Caco-2 (cell line): ENCODE measurements around the gene CCNL2. TPM values are rescaled to one million over a fixed set of nuclear protein-coding genes. Genes with fewer than 3 reads are reported as not detected.
"Not testable (repeated sequence)": the region's sequence is repeated elsewhere in the genome, so short reads cannot be mapped to it uniquely, and the experiment has no call there.

Experiments used
- BruUV-seq: library from RNA; stranded (reverse); fragments of 400-500 nt; replicated peaks from 2 replicates; lab custom pipeline; 2021; lab: Mats Ljungman, UMichigan
- CTCF ChIA-PET: fragments of 300-600 bp; sonication (Branson Sonifier 250); formaldehyde crosslinking; loops from one replicate; lab custom pipeline; 2022; ENCODE audit warnings: antibody characterized with exemption; lab: Charles Lee
- POLR2A ChIA-PET: fragments of 300-600 bp; sonication (Branson Sonifier 250); formaldehyde crosslinking; loops from one replicate; lab custom pipeline; 2022; ENCODE audit warnings: antibody characterized with exemption; lab: Charles Lee
- DNase-seq, 2 experiments: peaks; one replicate each; pipeline versions ENCODE4 v3.0.0 to v3.0.0-alpha.2; 2020 to 2022
- H3K27me3 ChIP-seq: replicated peaks from 2 replicates; pipeline ENCODE4 v1.6.0; 2011; ENCODE audit warnings: low read length; ENCODE audit not compliant: control insufficient read depth, insufficient read depth
- H3K36me3 ChIP-seq: 2 replicates; pipeline ENCODE4 v1.5.1; 2011; ENCODE audit warnings: low read length; ENCODE audit not compliant: control insufficient read depth, insufficient read depth
- H3K4me1 ChIP-seq: fragments of 250-450 bp; sonication (Bioruptor Pico); 2 replicates; pipeline ENCODE4 v1.5.1; 2020; ENCODE audit warnings: mild to moderate bottlenecking
- H3K4me3 ChIP-seq: 2 replicates; pipeline ENCODE4 v1.5.1; 2011; ENCODE audit warnings: low read depth, mild to moderate bottlenecking, control low read depth, low read length
- H3K9me3 ChIP-seq: fragments of 250-450 bp; sonication (Bioruptor Pico); 2 replicates; pipeline ENCODE4 v1.5.1; 2020; ENCODE audit warnings: mild to moderate bottlenecking, moderate library complexity
- H3K27ac Mint-ChIP-seq: one replicate; pipeline ENCODE4 v1.8.0; 2022; ENCODE audit warnings: mixed read lengths; ENCODE audit not compliant: unreplicated experiment
- H3K27me3 Mint-ChIP-seq: one replicate; pipeline ENCODE4 v1.8.0; 2022; ENCODE audit warnings: mixed read lengths; ENCODE audit not compliant: insufficient read depth, unreplicated experiment
- H3K36me3 Mint-ChIP-seq: one replicate; pipeline ENCODE4 v1.8.0; 2022; ENCODE audit warnings: mild to moderate bottlenecking, mixed read lengths; ENCODE audit not compliant: insufficient read depth, unreplicated experiment
- H3K4me1 Mint-ChIP-seq: one replicate; pipeline ENCODE4 v1.8.0; 2022; ENCODE audit warnings: low read depth, mixed read lengths; ENCODE audit not compliant: unreplicated experiment
- H3K4me3 Mint-ChIP-seq: one replicate; pipeline ENCODE4 v1.8.0; 2022; ENCODE audit warnings: mild to moderate bottlenecking, moderate library complexity, mixed read lengths; ENCODE audit not compliant: unreplicated experiment
- H3K9me3 Mint-ChIP-seq: one replicate; pipeline ENCODE4 v1.8.0; 2022; ENCODE audit warnings: mixed read lengths; ENCODE audit not compliant: unreplicated experiment
- intact Hi-C: fragments of 100-400 bp; cut with micrococcal nuclease; formaldehyde crosslinking; loops from one replicate; pipeline ENCODE4 v1.10.0; 2022; ENCODE audit not compliant: unreplicated experiment
- total RNA-seq: library from RNA; stranded (reverse); gene quantifications from 2 replicates; pipeline ENCODE4 v1.2.3, GENCODE V29; 2022
- TF ChIP-seq, protein P1 (sequence below), 2 experiments: fragments of 200-600 bp in 1 of 2; IDR thresholded peaks; 1 replicate in 1 of 2; 2 replicates in 1 of 2; pipeline versions ENCODE4 v1.5.1 to v1.8.0; 2011 to 2022; ENCODE audit warnings: antibody characterized with exemption in 1 of 2, control low read depth in 1 of 2, inconsistent platforms in 1 of 2, low read depth in 1 of 2, low read length in 1 of 2, mild to moderate bottlenecking in 1 of 2, moderate library complexity in 1 of 2; ENCODE audit not compliant: insufficient read depth in 1 of 2, severe bottlenecking in 1 of 2, unreplicated experiment in 1 of 2

CCNL2 gene
- total RNA-seq, 1 experiment from 2014 or later, result 147 TPM

DNA sequence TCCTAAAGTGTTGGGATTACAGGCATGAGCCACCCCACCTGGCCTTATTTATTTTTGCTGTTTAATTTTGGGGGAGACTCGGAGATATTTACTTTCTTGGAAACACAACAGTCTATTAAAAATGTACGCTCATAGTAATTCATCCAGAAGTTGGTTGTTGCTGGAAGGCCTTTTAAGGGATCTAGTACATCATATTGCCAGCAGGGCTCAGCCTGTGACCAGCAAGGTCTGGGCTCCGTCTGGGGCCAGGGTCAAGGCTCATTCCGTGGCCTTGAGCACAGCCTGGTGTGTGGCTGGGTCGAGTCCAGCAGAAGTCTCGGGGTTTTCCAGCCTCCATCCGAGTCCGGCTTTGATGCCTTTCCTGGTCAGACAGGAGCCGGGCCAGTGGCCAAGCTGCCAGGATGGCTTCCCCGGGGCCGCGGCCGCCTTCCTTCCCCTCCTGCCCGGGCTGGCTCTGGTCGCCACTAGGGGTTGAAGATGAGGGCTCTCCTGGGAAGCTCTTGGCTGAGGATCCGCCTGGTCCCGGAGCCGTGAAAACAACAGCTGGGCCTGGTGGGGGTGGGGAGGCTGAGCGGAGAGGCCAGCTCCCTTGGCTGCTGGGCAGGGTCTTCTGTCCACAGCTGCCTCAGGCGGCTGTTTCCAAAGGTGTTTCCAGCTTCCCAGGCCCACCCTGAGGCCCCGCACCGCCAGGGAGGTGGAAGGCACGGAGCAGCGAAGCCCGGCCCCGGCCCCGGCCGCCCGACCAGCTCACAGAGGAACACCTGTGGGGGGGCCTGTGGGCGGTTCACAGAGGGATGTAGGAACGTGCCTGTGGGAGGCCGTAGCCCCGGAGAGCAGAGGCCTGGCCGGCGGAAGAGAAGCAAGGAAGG lies 31.2 kb upstream of the CCNL2 start:
- POLR2A ChIA-PET, result interaction anchor here (0.6 to 0.7 kb wide), 3 partner anchors 14 to 31 kb away, joined by 4 to 6 read pairs (median 4); partner anchors contain the start of gene CCNL2

DNA sequence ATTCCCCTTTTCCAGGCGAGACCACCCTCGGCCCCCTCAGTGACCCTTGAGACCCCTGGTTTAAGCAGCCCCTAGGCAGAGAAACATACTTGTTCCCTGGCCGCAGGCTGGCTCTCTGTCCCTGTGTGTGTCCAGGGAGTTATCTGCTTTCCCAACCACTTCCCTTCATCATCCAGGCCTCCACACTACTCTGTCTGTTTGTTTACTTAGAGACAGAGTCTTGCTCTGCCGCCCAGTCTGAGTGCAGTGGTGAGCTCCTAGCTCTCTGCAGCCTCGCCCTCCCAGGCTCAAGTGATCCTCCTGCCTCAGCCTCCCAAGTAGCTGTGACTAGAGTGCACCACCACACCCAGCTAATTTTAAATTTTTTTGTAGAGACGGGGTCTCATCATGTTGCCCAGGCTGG lies 30.5 kb upstream of the CCNL2 start:
- ChIA-PET POLR2A (no interaction called here), CTCF (no interaction called here)
- H3K27me3 ChIP-seq, result no peaks in the 10 kb centered on the region
- intact Hi-C loops, result loop anchor here (5.0 kb wide), 1 partner anchor 32 kb away; the partner anchor contains the start of gene CCNL2
- Mint-ChIP-seq H3K36me3 (peaks cover 2% of the 10 kb centered on the region), H3K4me1 (peaks cover 5% of the 10 kb centered on the region), H3K4me3 (no peak overlapping the region), H3K9me3 (no peaks in the 10 kb centered on the region), H3K27ac (peak overlapping the region; percentile 59), H3K27me3 (no peaks in the 10 kb centered on the region)
- BruUV-seq, result no TSS peak
- no peak for DNase-seq
- TF ChIP-seq, protein P1, sequence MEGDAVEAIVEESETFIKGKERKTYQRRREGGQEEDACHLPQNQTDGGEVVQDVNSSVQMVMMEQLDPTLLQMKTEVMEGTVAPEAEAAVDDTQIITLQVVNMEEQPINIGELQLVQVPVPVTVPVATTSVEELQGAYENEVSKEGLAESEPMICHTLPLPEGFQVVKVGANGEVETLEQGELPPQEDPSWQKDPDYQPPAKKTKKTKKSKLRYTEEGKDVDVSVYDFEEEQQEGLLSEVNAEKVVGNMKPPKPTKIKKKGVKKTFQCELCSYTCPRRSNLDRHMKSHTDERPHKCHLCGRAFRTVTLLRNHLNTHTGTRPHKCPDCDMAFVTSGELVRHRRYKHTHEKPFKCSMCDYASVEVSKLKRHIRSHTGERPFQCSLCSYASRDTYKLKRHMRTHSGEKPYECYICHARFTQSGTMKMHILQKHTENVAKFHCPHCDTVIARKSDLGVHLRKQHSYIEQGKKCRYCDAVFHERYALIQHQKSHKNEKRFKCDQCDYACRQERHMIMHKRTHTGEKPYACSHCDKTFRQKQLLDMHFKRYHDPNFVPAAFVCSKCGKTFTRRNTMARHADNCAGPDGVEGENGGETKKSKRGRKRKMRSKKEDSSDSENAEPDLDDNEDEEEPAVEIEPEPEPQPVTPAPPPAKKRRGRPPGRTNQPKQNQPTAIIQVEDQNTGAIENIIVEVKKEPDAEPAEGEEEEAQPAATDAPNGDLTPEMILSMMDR (IDR thresholded peaks at IDR 0.05; ENCODE audit: insufficient read depth in 1 of 2, low read depth in 1 of 2, low read length in 1 of 2, severe bottlenecking in 1 of 2, unreplicated experiment in 1 of 2), result no peak
- peaks cover 56% of the 10 kb centered on the region for H3K4me1 ChIP-seq
- no peaks in the 10 kb centered on the region for H3K9me3 ChIP-seq
- no peak overlapping the region for H3K4me3 ChIP-seq
- H3K36me3 ChIP-seq, result no peaks in the 10 kb centered on the region

More for the DNA sequence above, 31.2 kb upstream of the CCNL2 start:
- peak overlapping the region; percentile 59 for H3K27ac Mint-ChIP-seq
- Histone ChIP-seq H3K9me3 (no peaks in the 10 kb centered on the region), H3K27me3 (no peaks in the 10 kb centered on the region), H3K36me3 (no peaks in the 10 kb centered on the region), H3K4me3 (no peak overlapping the region), H3K4me1 (peaks cover 63% of the 10 kb centered on the region)
- TF ChIP-seq, protein P1 (IDR thresholded peaks at IDR 0.05; ENCODE audit: insufficient read depth in 1 of 2, low read depth in 1 of 2, low read length in 1 of 2, severe bottlenecking in 1 of 2, unreplicated experiment in 1 of 2), result no peak
- peaks cover 5% of the 10 kb centered on the region for H3K4me1 Mint-ChIP-seq
- H3K9me3 Mint-ChIP-seq, result no peaks in the 10 kb centered on the region
- H3K27me3 Mint-ChIP-seq, result no peaks in the 10 kb centered on the region
- peak in 1 of 2 experiments; percentile 73 for DNase-seq
- CTCF ChIA-PET, result interaction anchor here (0.6 kb wide), 1 partner anchor 239 kb away, joined by 3 read pairs; no protein-coding TSS in a partner anchor
- no peak overlapping the region for H3K4me3 Mint-ChIP-seq
- intact Hi-C loops, result loop anchor here (5.0 kb wide), 1 partner anchor 33 kb away; the partner anchor contains the start of gene CCNL2
- no TSS peak for BruUV-seq
- peaks cover 8% of the 10 kb centered on the region for H3K36me3 Mint-ChIP-seq

DNA sequence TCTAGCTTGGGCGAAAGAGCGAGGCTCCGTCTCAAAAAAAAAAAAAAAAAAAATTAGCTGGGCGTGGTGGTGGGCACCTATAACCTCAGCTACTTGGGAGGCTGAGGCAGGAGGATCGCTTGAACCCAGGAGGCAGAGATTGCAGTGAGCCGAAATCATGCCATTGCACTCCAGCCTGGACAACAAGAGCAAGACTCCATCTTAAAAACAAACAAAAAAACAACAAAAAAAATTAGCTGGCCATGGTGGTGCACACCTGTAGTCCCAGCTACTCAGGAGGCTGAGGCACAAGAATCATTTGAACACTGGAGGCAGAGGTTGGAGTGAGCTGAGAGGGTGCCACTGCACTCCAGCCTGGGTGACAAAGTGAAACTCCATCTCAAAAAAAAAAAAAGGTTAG lies 29.8 kb upstream of the CCNL2 start:
- H3K4me3 Mint-ChIP-seq, BruUV-seq, DNase-seq, H3K27me3 Mint-ChIP-seq, intact Hi-C loops, H3K4me3 ChIP-seq, CTCF ChIA-PET, POLR2A ChIA-PET, H3K27me3 ChIP-seq, H3K36me3 ChIP-seq, H3K9me3 ChIP-seq, H3K4me1 Mint-ChIP-seq, H3K36me3 Mint-ChIP-seq, H3K9me3 Mint-ChIP-seq: not testable (repeated sequence)
- H3K27ac Mint-ChIP-seq, result peak overlapping the region; percentile 45
- H3K4me1 ChIP-seq, result peaks cover 49% of the 10 kb centered on the region
